ENCODE data around the gene CLDN25. TPM values are rescaled to one million over a fixed set of nuclear protein-coding genes. Genes with fewer than 3 reads are reported as not detected.
"Not testable (repeated sequence)": the region's sequence is repeated elsewhere in the genome, so short reads cannot be mapped to it uniquely, and the experiment has no call there.

The CLDN25 gene
- total RNA-seq, 2 experiments from 2014 or later: not detected

GRCh38 chr11:113778111-113778910 is 1.3 kb upstream of the CLDN25 start:
- intact Hi-C loops (cut with micrococcal nuclease; ENCODE audit: unreplicated experiment): no loop called here
- H3K4me2 ChIP-seq (ENCODE audit: low read length): peak overlapping the region; percentile 44
- no peak for TF ChIP-seq EZH2phosphoT487 (IDR thresholded peaks at IDR 0.05; ENCODE audit: borderline replicate concordance, low read depth, low read length)
- TF ChIP-seq, protein P1, sequence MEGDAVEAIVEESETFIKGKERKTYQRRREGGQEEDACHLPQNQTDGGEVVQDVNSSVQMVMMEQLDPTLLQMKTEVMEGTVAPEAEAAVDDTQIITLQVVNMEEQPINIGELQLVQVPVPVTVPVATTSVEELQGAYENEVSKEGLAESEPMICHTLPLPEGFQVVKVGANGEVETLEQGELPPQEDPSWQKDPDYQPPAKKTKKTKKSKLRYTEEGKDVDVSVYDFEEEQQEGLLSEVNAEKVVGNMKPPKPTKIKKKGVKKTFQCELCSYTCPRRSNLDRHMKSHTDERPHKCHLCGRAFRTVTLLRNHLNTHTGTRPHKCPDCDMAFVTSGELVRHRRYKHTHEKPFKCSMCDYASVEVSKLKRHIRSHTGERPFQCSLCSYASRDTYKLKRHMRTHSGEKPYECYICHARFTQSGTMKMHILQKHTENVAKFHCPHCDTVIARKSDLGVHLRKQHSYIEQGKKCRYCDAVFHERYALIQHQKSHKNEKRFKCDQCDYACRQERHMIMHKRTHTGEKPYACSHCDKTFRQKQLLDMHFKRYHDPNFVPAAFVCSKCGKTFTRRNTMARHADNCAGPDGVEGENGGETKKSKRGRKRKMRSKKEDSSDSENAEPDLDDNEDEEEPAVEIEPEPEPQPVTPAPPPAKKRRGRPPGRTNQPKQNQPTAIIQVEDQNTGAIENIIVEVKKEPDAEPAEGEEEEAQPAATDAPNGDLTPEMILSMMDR (conservative IDR thresholded peaks at IDR 0.05; ENCODE audit: low read length): no peak
- no peak overlapping the region for H3K27ac ChIP-seq (ENCODE audit: low read depth, low read length, poor library complexity, severe bottlenecking)
- no peaks in the 10 kb centered on the region for H3K9me2 ChIP-seq (ENCODE audit: insufficient read depth, low read length)
- no peaks in the 10 kb centered on the region for H3K9me3 ChIP-seq (ENCODE audit: low read length)
- peak overlapping the region; percentile 67 for H2AFZ ChIP-seq (ENCODE audit: low read length)
- H3K36me3 ChIP-seq (ENCODE audit: insufficient read depth, low read length): no peaks in the 10 kb centered on the region
- POLR2A ChIA-PET: no interaction called here
- no peak for DNase-seq (ENCODE audit: low spot score)
- H3K4me3 ChIP-seq (ENCODE audit: low read depth, low read length, poor library complexity, severe bottlenecking): no peak overlapping the region
- H3K79me2 ChIP-seq (ENCODE audit: insufficient read depth, low read depth, low read length): peaks cover 1% of the 10 kb centered on the region; the same call in 1 of the 2 replicates
- H4K20me1 ChIP-seq (ENCODE audit: insufficient read depth, low read length): no peaks in the 10 kb centered on the region
- CTCF ChIA-PET (ENCODE audit: unreplicated experiment): no interaction called here
- peaks cover 9% of the 10 kb centered on the region for H3K4me1 ChIP-seq (ENCODE audit: insufficient read depth, low read length, poor library complexity, severe bottlenecking)
- no TSS peak for BruUV-seq (replicated peaks)

GRCh38 chr11:113781682-113782081 is 2.1 kb downstream of the CLDN25 start:
- H3K9me2 ChIP-seq (ENCODE audit: insufficient read depth, low read length): no peaks in the 10 kb centered on the region
- TF ChIP-seq, protein P1 (conservative IDR thresholded peaks at IDR 0.05; ENCODE audit: low read length): no peak
- TF ChIP-seq EZH2phosphoT487 (IDR thresholded peaks at IDR 0.05; ENCODE audit: borderline replicate concordance, low read depth, low read length): no peak
- H3K4me3 ChIP-seq (ENCODE audit: low read depth, low read length, poor library complexity, severe bottlenecking): no peak overlapping the region
- no peak overlapping the region for H2AFZ ChIP-seq (ENCODE audit: low read length)
- intact Hi-C loops (cut with micrococcal nuclease; ENCODE audit: unreplicated experiment): no loop called here
- no peak for DNase-seq (ENCODE audit: low spot score)
- H3K79me2 ChIP-seq (ENCODE audit: insufficient read depth, low read depth, low read length): no peaks in the 10 kb centered on the region
- no peak overlapping the region for H3K4me2 ChIP-seq (ENCODE audit: low read length)
- H3K9me3 ChIP-seq (ENCODE audit: low read length): no peaks in the 10 kb centered on the region
- no peaks in the 10 kb centered on the region for H4K20me1 ChIP-seq (ENCODE audit: insufficient read depth, low read length)
- H3K4me1 ChIP-seq (ENCODE audit: insufficient read depth, low read length, poor library complexity, severe bottlenecking): peaks cover 5% of the 10 kb centered on the region
- H3K27ac ChIP-seq (ENCODE audit: low read depth, low read length, poor library complexity, severe bottlenecking): no peak overlapping the region
- H3K36me3 ChIP-seq (ENCODE audit: insufficient read depth, low read length): no peaks in the 10 kb centered on the region
- ChIA-PET CTCF (ENCODE audit: unreplicated experiment) (no interaction called here), POLR2A (no interaction called here)
- no TSS peak for BruUV-seq (replicated peaks)

DNA sequence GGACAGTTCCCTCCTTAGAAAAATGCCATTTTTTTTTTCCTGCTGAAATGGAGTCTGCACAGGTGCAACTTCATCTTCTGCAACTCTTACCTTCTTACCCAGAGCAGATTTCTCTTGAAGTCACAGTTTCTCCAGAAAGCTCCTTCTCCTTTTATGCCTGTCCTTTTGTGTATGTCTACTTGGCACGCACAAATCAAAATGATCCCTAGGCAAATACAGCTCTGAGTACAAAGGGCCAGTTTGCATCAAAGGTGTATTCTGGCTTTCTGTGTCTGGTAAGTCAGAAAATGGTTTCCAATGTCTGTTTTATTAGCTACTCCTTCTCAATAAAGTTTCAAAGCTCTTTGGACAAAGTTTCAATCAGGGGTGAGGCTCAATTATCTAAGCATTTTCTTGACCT is 2.5 kb downstream of the CLDN25 start:
- Histone ChIP-seq H3K36me3 (ENCODE audit: insufficient read depth, low read length) (no peaks in the 10 kb centered on the region), H3K79me2 (ENCODE audit: insufficient read depth, low read depth, low read length) (no peaks in the 10 kb centered on the region), H3K27ac (ENCODE audit: low read depth, low read length, poor library complexity, severe bottlenecking) (no peak overlapping the region), H3K9me3 (ENCODE audit: low read length) (no peaks in the 10 kb centered on the region), H3K4me1 (ENCODE audit: insufficient read depth, low read length, poor library complexity, severe bottlenecking) (peaks cover 5% of the 10 kb centered on the region), H3K4me3 (ENCODE audit: low read depth, low read length, poor library complexity, severe bottlenecking) (no peak overlapping the region), H4K20me1 (ENCODE audit: insufficient read depth, low read length) (no peaks in the 10 kb centered on the region), H3K9me2 (ENCODE audit: insufficient read depth, low read length) (no peaks in the 10 kb centered on the region), H2AFZ (ENCODE audit: low read length) (no peak overlapping the region), H3K4me2 (ENCODE audit: low read length) (no peak overlapping the region)
- POLR2A ChIA-PET: no interaction called here
- CTCF ChIA-PET (ENCODE audit: unreplicated experiment): no interaction called here
- intact Hi-C loops (cut with micrococcal nuclease; ENCODE audit: unreplicated experiment): no loop called here
- no peak for TF ChIP-seq EZH2phosphoT487 (IDR thresholded peaks at IDR 0.05; ENCODE audit: borderline replicate concordance, low read depth, low read length)
- TF ChIP-seq, protein P1 (conservative IDR thresholded peaks at IDR 0.05; ENCODE audit: low read length): no peak
- DNase-seq (ENCODE audit: low spot score): no peak
- no TSS peak for BruUV-seq (replicated peaks)

GRCh38 chr11:113789016-113789415 is 9.4 kb downstream of the CLDN25 start:
- BruUV-seq (replicated peaks); H3K4me3 ChIP-seq (ENCODE audit: low read depth, low read length, poor library complexity, severe bottlenecking); H3K9me2 ChIP-seq (ENCODE audit: insufficient read depth, low read length); H2AFZ ChIP-seq (ENCODE audit: low read length); H3K79me2 ChIP-seq (ENCODE audit: insufficient read depth, low read depth, low read length); H3K27ac ChIP-seq (ENCODE audit: low read depth, low read length, poor library complexity, severe bottlenecking); intact Hi-C loops (cut with micrococcal nuclease; ENCODE audit: unreplicated experiment); H4K20me1 ChIP-seq (ENCODE audit: insufficient read depth, low read length); H3K4me2 ChIP-seq (ENCODE audit: low read length); DNase-seq (ENCODE audit: low spot score); CTCF ChIA-PET (ENCODE audit: unreplicated experiment); H3K9me3 ChIP-seq (ENCODE audit: low read length); H3K36me3 ChIP-seq (ENCODE audit: insufficient read depth, low read length); POLR2A ChIA-PET; H3K4me1 ChIP-seq (ENCODE audit: insufficient read depth, low read length, poor library complexity, severe bottlenecking): not testable (repeated sequence)
